ENCODE results near the gene BPIFB2. TPM values are rescaled to one million over a fixed set of nuclear protein-coding genes. Genes with fewer than 3 reads are reported as not detected.

BPIFB2 gene
- total RNA-seq, 1 donor from 2014 or later, result not detected

- H3K27ac Mint-ChIP-seq, result no peak overlapping the region
- intact Hi-C loops (cut with micrococcal nuclease), result no loop called here
- no peaks in the 10 kb centered on the region for H3K36me3 Mint-ChIP-seq (ENCODE audit: low read depth)
- no peak for DNase-seq (ENCODE audit: low spot score)
- no peaks in the 10 kb centered on the region for H3K4me1 Mint-ChIP-seq (ENCODE audit: low read depth)
- no peak overlapping the region for H3K4me3 Mint-ChIP-seq
- H3K27me3 Mint-ChIP-seq (ENCODE audit: insufficient read depth), result no peaks in the 10 kb centered on the region
- peaks cover 5% of the 10 kb centered on the region for H3K9me3 Mint-ChIP-seq
Observed at GRCh38 chr20:33009214-33010132, 2.0 kb downstream of the BPIFB2 start.

GRCh38 chr20:33010133-33010504 is 2.6 kb downstream of the BPIFB2 start:
- intact Hi-C loops (cut with micrococcal nuclease), result no loop called here
- peaks cover 3% of the 10 kb centered on the region for H3K27me3 Mint-ChIP-seq (ENCODE audit: insufficient read depth)
- H3K4me3 Mint-ChIP-seq, result no peak overlapping the region
- H3K27ac Mint-ChIP-seq, result no peak overlapping the region
- no peak for DNase-seq (ENCODE audit: low spot score)
- no peaks in the 10 kb centered on the region for H3K4me1 Mint-ChIP-seq (ENCODE audit: low read depth)
- no peaks in the 10 kb centered on the region for H3K36me3 Mint-ChIP-seq (ENCODE audit: low read depth)
- H3K9me3 Mint-ChIP-seq, result peaks cover 3% of the 10 kb centered on the region

GRCh38 chr20:33010674-33011449 is 3.4 kb downstream of the BPIFB2 start:
- Mint-ChIP-seq H3K4me1 (ENCODE audit: low read depth) (no peaks in the 10 kb centered on the region), H3K9me3 (no peaks in the 10 kb centered on the region), H3K4me3 (no peak overlapping the region), H3K27me3 (ENCODE audit: insufficient read depth) (peaks cover 3% of the 10 kb centered on the region), H3K27ac (no peak overlapping the region), H3K36me3 (ENCODE audit: low read depth) (no peaks in the 10 kb centered on the region)
- DNase-seq (ENCODE audit: low spot score), result no peak
- intact Hi-C loops (cut with micrococcal nuclease), result no loop called here

GRCh38 chr20:33012327-33013189 is 5.1 kb downstream of the BPIFB2 start:
- no peaks in the 10 kb centered on the region for H3K4me1 Mint-ChIP-seq (ENCODE audit: low read depth)
- no peak overlapping the region for H3K4me3 Mint-ChIP-seq
- H3K9me3 Mint-ChIP-seq, result no peaks in the 10 kb centered on the region
- no peaks in the 10 kb centered on the region for H3K36me3 Mint-ChIP-seq (ENCODE audit: low read depth)
- H3K27ac Mint-ChIP-seq, result no peak overlapping the region
- intact Hi-C loops (cut with micrococcal nuclease), result no loop called here
- DNase-seq (ENCODE audit: low spot score), result no peak
- peaks cover 7% of the 10 kb centered on the region for H3K27me3 Mint-ChIP-seq (ENCODE audit: insufficient read depth)

GRCh38 chr20:33013701-33014326 is 6.3 kb downstream of the BPIFB2 start:
- no peaks in the 10 kb centered on the region for H3K36me3 Mint-ChIP-seq (ENCODE audit: low read depth)
- H3K27me3 Mint-ChIP-seq (ENCODE audit: insufficient read depth), result peaks cover 7% of the 10 kb centered on the region
- no peaks in the 10 kb centered on the region for H3K4me1 Mint-ChIP-seq (ENCODE audit: low read depth)
- H3K27ac Mint-ChIP-seq, result no peak overlapping the region
- no peak for DNase-seq (ENCODE audit: low spot score)
- intact Hi-C loops (cut with micrococcal nuclease), result no loop called here
- no peak overlapping the region for H3K4me3 Mint-ChIP-seq
- no peaks in the 10 kb centered on the region for H3K9me3 Mint-ChIP-seq

- no peak overlapping the region for H3K4me3 Mint-ChIP-seq
- H3K4me1 Mint-ChIP-seq (ENCODE audit: low read depth), result no peaks in the 10 kb centered on the region
- H3K9me3 Mint-ChIP-seq, result no peaks in the 10 kb centered on the region
- no peak overlapping the region for H3K27ac Mint-ChIP-seq
- H3K36me3 Mint-ChIP-seq (ENCODE audit: low read depth), result no peaks in the 10 kb centered on the region
- DNase-seq (ENCODE audit: low spot score), result no peak
- peaks cover 7% of the 10 kb centered on the region for H3K27me3 Mint-ChIP-seq (ENCODE audit: insufficient read depth)
- intact Hi-C loops (cut with micrococcal nuclease), result no loop called here
Observed at GRCh38 chr20:33014336-33015113, 7.0 kb downstream of the BPIFB2 start.

GRCh38 chr20:33015114-33015484 is 7.6 kb downstream of the BPIFB2 start:
- no peak overlapping the region for H3K27ac Mint-ChIP-seq
- H3K27me3 Mint-ChIP-seq (ENCODE audit: insufficient read depth), result peaks cover 7% of the 10 kb centered on the region
- DNase-seq (ENCODE audit: low spot score), result no peak
- H3K36me3 Mint-ChIP-seq (ENCODE audit: low read depth), result no peaks in the 10 kb centered on the region
- intact Hi-C loops (cut with micrococcal nuclease), result no loop called here
- no peaks in the 10 kb centered on the region for H3K4me1 Mint-ChIP-seq (ENCODE audit: low read depth)
- no peak overlapping the region for H3K4me3 Mint-ChIP-seq
- no peaks in the 10 kb centered on the region for H3K9me3 Mint-ChIP-seq

- Mint-ChIP-seq H3K4me3 (no peak overlapping the region), H3K27me3 (ENCODE audit: insufficient read depth) (peaks cover 7% of the 10 kb centered on the region), H3K4me1 (ENCODE audit: low read depth) (no peaks in the 10 kb centered on the region), H3K36me3 (ENCODE audit: low read depth) (no peaks in the 10 kb centered on the region), H3K27ac (no peak overlapping the region), H3K9me3 (no peaks in the 10 kb centered on the region)
- DNase-seq (ENCODE audit: low spot score), result no peak
- intact Hi-C loops (cut with micrococcal nuclease), result no loop called here
Observed at GRCh38 chr20:33015700-33016580, 8.4 kb downstream of the BPIFB2 start.

GRCh38 chr20:33016581-33017109 is 9.1 kb downstream of the BPIFB2 start:
- H3K27ac Mint-ChIP-seq, result no peak overlapping the region

GRCh38 chr20:33017542-33017941 is 10.0 kb downstream of the BPIFB2 start:
- H3K9me3 Mint-ChIP-seq, result no peaks in the 10 kb centered on the region
- no peak for DNase-seq (ENCODE audit: low spot score)
- H3K27me3 Mint-ChIP-seq (ENCODE audit: insufficient read depth), result peaks cover 7% of the 10 kb centered on the region
- no peaks in the 10 kb centered on the region for H3K36me3 Mint-ChIP-seq (ENCODE audit: low read depth)
- H3K4me1 Mint-ChIP-seq (ENCODE audit: low read depth), result no peaks in the 10 kb centered on the region
- H3K4me3 Mint-ChIP-seq, result no peak overlapping the region
- H3K27ac Mint-ChIP-seq, result no peak overlapping the region
- intact Hi-C loops (cut with micrococcal nuclease), result no loop called here

More at GRCh38 chr20:33016581-33017109, 9.1 kb downstream of the BPIFB2 start:
- no peak overlapping the region for H3K4me3 Mint-ChIP-seq
- no peaks in the 10 kb centered on the region for H3K9me3 Mint-ChIP-seq
- peaks cover 7% of the 10 kb centered on the region for H3K27me3 Mint-ChIP-seq (ENCODE audit: insufficient read depth)
- H3K36me3 Mint-ChIP-seq (ENCODE audit: low read depth), result no peaks in the 10 kb centered on the region
- intact Hi-C loops (cut with micrococcal nuclease), result no loop called here
- DNase-seq (ENCODE audit: low spot score), result no peak
- H3K4me1 Mint-ChIP-seq (ENCODE audit: low read depth), result no peaks in the 10 kb centered on the region
